IMR-90 (cell line): ENCODE data around the gene SLC16A2. TPM values are rescaled to one million over a fixed set of nuclear protein-coding genes. Genes with fewer than 3 reads are reported as not detected.

Experiments used
- ATAC-seq: fragments of 200-7000 bp; cut with Tn5 transposase; 2 replicates; pipeline ENCODE4 v1.9.1; 2020; ENCODE audit warnings: low read depth, mild to moderate bottlenecking, moderate library complexity
- BruUV-seq: library from RNA; stranded (reverse); fragments of 400-500 nt; replicated peaks from 2 replicates; lab custom pipeline; 2021; lab: Mats Ljungman, UMichigan
- CTCF ChIA-PET: fragments of 300-600 bp; formaldehyde crosslinking; extraction: SDS; loops from one replicate; lab custom pipeline; 2021; ENCODE audit warnings: antibody characterized with exemption; lab: Yijun Ruan, JAX
- POLR2A ChIA-PET: fragments of 300-600 bp; sonication (Branson Sonifier 250); formaldehyde crosslinking; loops from one replicate; lab custom pipeline; 2022; ENCODE audit warnings: antibody characterized with exemption; ENCODE audit not compliant: unreplicated experiment; lab: Charles Lee
- DNase-seq: peaks from one replicate; pipeline ENCODE4 v3.0.0; 2013
- H2AFZ ChIP-seq: replicated peaks from 2 replicates; pipeline ENCODE3; 2013; ENCODE audit warnings: low read length, mild to moderate bottlenecking; ENCODE audit not compliant: poor library complexity
- H2AK5ac ChIP-seq: 2 replicates; pipeline ENCODE4 v1.6.1; 2013; ENCODE audit warnings: low read depth, low read length, inconsistent platforms
- H2AK9ac ChIP-seq: replicated peaks from 2 replicates; pipeline ENCODE3; 2013; ENCODE audit warnings: mild to moderate bottlenecking, low read depth, low read length, moderate library complexity; ENCODE audit not compliant: poor library complexity
- H2BK120ac ChIP-seq: 2 replicates; pipeline ENCODE4 v1.6.1; 2013; ENCODE audit warnings: low read depth, low read length, inconsistent platforms
- H2BK15ac ChIP-seq: 3 replicates; pipeline ENCODE4 v1.6.1; 2013; ENCODE audit warnings: low read depth, low read length, inconsistent platforms
- H2BK20ac ChIP-seq: 2 replicates; pipeline ENCODE4 v1.6.1; 2013; ENCODE audit warnings: low read depth, mild to moderate bottlenecking, inconsistent platforms, low read length, moderate library complexity
- H2BK5ac ChIP-seq: 2 replicates; pipeline ENCODE4 v1.6.1; 2013; ENCODE audit warnings: mild to moderate bottlenecking, low read depth, low read length, inconsistent platforms; ENCODE audit not compliant: poor library complexity, severe bottlenecking
- H3K14ac ChIP-seq: replicated peaks from 2 replicates; pipeline ENCODE4 v1.6.1; 2013; ENCODE audit warnings: low read depth, low read length, inconsistent platforms
- H3K18ac ChIP-seq: 2 replicates; pipeline ENCODE4 v1.6.1; 2013; ENCODE audit warnings: low read depth, low read length, control low read depth
- H3K23ac ChIP-seq: 2 replicates; pipeline ENCODE4 v1.6.1; 2013; ENCODE audit warnings: low read depth, low read length, inconsistent platforms
- H3K27ac ChIP-seq: 2 replicates; pipeline ENCODE4 v1.5.1; 2013; ENCODE audit warnings: mild to moderate bottlenecking, control low read depth, low read length; ENCODE audit not compliant: insufficient read depth
- H3K27me3 ChIP-seq: 2 replicates; pipeline ENCODE4 v1.6.1; 2013; ENCODE audit warnings: low read length; ENCODE audit not compliant: control insufficient read depth, insufficient read depth
- H3K36me3 ChIP-seq: 2 replicates; pipeline ENCODE4 v1.6.1; 2013; ENCODE audit warnings: low read length, mixed read lengths; ENCODE audit not compliant: control insufficient read depth, insufficient read depth
- H3K4ac ChIP-seq: 2 replicates; pipeline ENCODE4 v1.6.1; 2013; ENCODE audit warnings: low read depth, low read length, inconsistent platforms
- H3K4me1 ChIP-seq: 2 replicates; pipeline ENCODE4 v1.6.1; 2013; ENCODE audit warnings: low read length, mixed read lengths; ENCODE audit not compliant: control insufficient read depth, insufficient read depth
- H3K4me2 ChIP-seq: 2 replicates; pipeline ENCODE4 v1.6.1; 2013; ENCODE audit warnings: low read depth, mild to moderate bottlenecking, control low read depth, low read length, moderate library complexity
- H3K4me3 ChIP-seq: 2 replicates; pipeline ENCODE4 v1.5.1; 2013; ENCODE audit warnings: low read depth, mild to moderate bottlenecking, control low read depth, low read length, moderate library complexity; ENCODE audit not compliant: insufficient read depth
- H3K56ac ChIP-seq: 2 replicates; pipeline ENCODE4 v1.6.1; 2013; ENCODE audit warnings: low read length, inconsistent platforms; ENCODE audit not compliant: insufficient read depth; ENCODE audit errors: extremely low read depth
- H3K79me1 ChIP-seq, 2 experiments: 2 replicates each; pipeline ENCODE4 v1.6.1; 2013; ENCODE audit warnings: low read length in 2 of 2, inconsistent platforms in 1 of 2, low read depth in 1 of 2
- H3K9ac ChIP-seq: 2 replicates; pipeline ENCODE4 v1.6.1; 2013; ENCODE audit warnings: low read depth, low read length, control low read depth
- H3K9me1 ChIP-seq: 2 replicates; pipeline ENCODE4 v1.6.1; 2013; ENCODE audit warnings: low read length, inconsistent platforms; ENCODE audit not compliant: insufficient read depth
- H3K9me3 ChIP-seq: 2 replicates; pipeline ENCODE4 v1.6.1; 2013; ENCODE audit warnings: low read length; ENCODE audit not compliant: control insufficient read depth, insufficient read depth
- H4K20me1 ChIP-seq: 2 replicates; pipeline ENCODE4 v1.6.1; 2013; ENCODE audit warnings: low read length, inconsistent platforms; ENCODE audit not compliant: insufficient read depth
- H4K5ac ChIP-seq: 2 replicates; pipeline ENCODE4 v1.6.1; 2013; ENCODE audit warnings: mild to moderate bottlenecking, low read depth, low read length, control low read depth
- H4K8ac ChIP-seq, 2 experiments: 2 replicates each; pipeline ENCODE4 v1.6.1; 2013; ENCODE audit warnings: low read depth in 2 of 2, low read length in 2 of 2, control low read depth in 1 of 2, inconsistent platforms in 1 of 2
- H4K91ac ChIP-seq: 2 replicates; pipeline ENCODE4 v1.6.1; 2013; ENCODE audit warnings: low read depth, low read length, inconsistent platforms; ENCODE audit not compliant: insufficient read depth
- BHLHE40 ChIP-seq: fragments of 150-350 bp; IDR thresholded peaks from 2 replicates; pipeline ENCODE4 v1.6.1; 2016; ENCODE audit warnings: mild to moderate bottlenecking, low read depth, low read length
- CEBPB ChIP-seq: IDR thresholded peaks from 2 replicates; pipeline ENCODE4 v1.6.1; 2012; ENCODE audit warnings: low read depth, low read length, improper control_type of control experiment
- CHD1 ChIP-seq: IDR thresholded peaks from 2 replicates; pipeline ENCODE4 v1.6.1; 2012; ENCODE audit warnings: low read depth, low read length, improper control_type of control experiment
- CTCF ChIP-seq: conservative IDR thresholded peaks from 2 replicates; pipeline ENCODE4 v1.5.1; 2012; ENCODE audit warnings: mild to moderate bottlenecking, low read depth, low read length, improper control_type of control experiment
- ELK1 ChIP-seq: fragments of 150-350 bp; IDR thresholded peaks from 2 replicates; pipeline ENCODE4 v1.6.1; 2016; ENCODE audit warnings: low read depth, mild to moderate bottlenecking, low read length, moderate library complexity, borderline replicate concordance
- FOS ChIP-seq: fragments of 150-350 bp; IDR thresholded peaks from 2 replicates; pipeline ENCODE4 v1.6.1; 2016; ENCODE audit warnings: low read depth, low read length
- MAFK ChIP-seq: IDR thresholded peaks from 2 replicates; pipeline ENCODE4 v1.6.1; 2012; ENCODE audit warnings: low read depth, low read length, improper control_type of control experiment
- MAZ ChIP-seq: IDR thresholded peaks from 2 replicates; pipeline ENCODE4 v1.6.1; 2012; ENCODE audit warnings: low read depth, mild to moderate bottlenecking, low read length, improper control_type of control experiment, moderate library complexity, borderline replicate concordance
- MXI1 ChIP-seq: IDR thresholded peaks from 2 replicates; pipeline ENCODE4 v1.6.1; 2012; ENCODE audit warnings: low read depth, mild to moderate bottlenecking, low read length, moderate library complexity, borderline replicate concordance
- NFE2L2 ChIP-seq: fragments of 150-350 bp; IDR thresholded peaks from 2 replicates; pipeline ENCODE4 v1.6.1; 2016; ENCODE audit warnings: low read depth, mild to moderate bottlenecking, low read length
- POLR2A ChIP-seq: IDR thresholded peaks from 2 replicates; pipeline ENCODE4 v1.6.1; 2012; ENCODE audit warnings: mild to moderate bottlenecking, low read depth, low read length
- RAD21 ChIP-seq: IDR thresholded peaks from 2 replicates; pipeline ENCODE4 v1.6.1; 2012; ENCODE audit warnings: low read length, improper control_type of control experiment
- RCOR1 ChIP-seq: IDR thresholded peaks from 2 replicates; pipeline ENCODE4 v1.6.1; 2012; ENCODE audit warnings: mild to moderate bottlenecking, low read length, improper control_type of control experiment; ENCODE audit not compliant: insufficient replicate concordance
- RFX5 ChIP-seq: IDR thresholded peaks from 2 replicates; pipeline ENCODE4 v1.8.0; 2012; ENCODE audit warnings: low read depth, mild to moderate bottlenecking, low read length, moderate library complexity
- SMC3 ChIP-seq: fragments of 150-350 bp; IDR thresholded peaks from 2 replicates; pipeline ENCODE4 v1.6.1; 2016; ENCODE audit warnings: low read depth, mild to moderate bottlenecking, antibody characterized with exemption, low read length, moderate library complexity
- USF2 ChIP-seq: fragments of 150-350 bp; IDR thresholded peaks from 2 replicates; pipeline ENCODE4 v1.6.1; 2017; ENCODE audit warnings: mild to moderate bottlenecking, antibody characterized with exemption, low read length, low read depth
- WGBS, 2 experiments: methylation state at CpG; one replicate each; pipeline versions ENCODE4 v1.1.5 to v1.1.7; 2013; ENCODE audit warnings: missing lambda C conversion rate in 2 of 2; ENCODE audit not compliant: insufficient read length in 1 of 2; ENCODE audit errors: extremely low coverage in 2 of 2; 5-methylcytosine and 5-hydroxymethylcytosine counted together
- dilution Hi-C: fragments of 300-500 bp; cut with HindIII; formaldehyde crosslinking; loops from one replicate; pipeline ENCODE4 v1.14.3; 2018; ENCODE audit warnings: low sequenced_read_pairs; ENCODE audit not compliant: unreplicated experiment
- in situ Hi-C: fragments of 300-500 bp; cut with MboI; formaldehyde crosslinking; loops from 3 replicates; pipeline ENCODE4 v1.14.3; 2019; ENCODE audit warnings: low sequenced_read_pairs, inconsistent platforms, mixed read lengths
- intact Hi-C: fragments of 100-400 bp; cut with micrococcal nuclease; formaldehyde crosslinking; loops from 2 replicates; pipeline ENCODE4 v1.10.0; 2022
- polyA plus RNA-seq, 3 experiments: library from polyadenylated mRNA; depleted of rRNA; stranded (reverse); fragments of >200 nt; gene quantifications; 2 replicates each; pipeline ENCODE4 v1.2.3, GENCODE V29; 2012; ENCODE audit warnings: low replicate concordance in 1 of 3
- total RNA-seq: library from RNA; depleted of rRNA; stranded (reverse); fragments of >200 nt; gene quantifications from 2 replicates; pipeline ENCODE4 v1.2.3, GENCODE V29; 2012

Gene SLC16A2
- total and polyA plus RNA-seq, 2 of the 4 experiments (the other 2 are of a cell fraction), result 6.1 to 23.8 TPM

GRCh38 chrX:74527350-74527749 is 106.1 kb downstream of the SLC16A2 start:
- H3K27ac ChIP-seq, result no peak overlapping the region
- H2BK15ac ChIP-seq, result no peak overlapping the region

More at GRCh38 chrX:74527350-74527749, 106.1 kb downstream of the SLC16A2 start:
- Histone ChIP-seq H3K9me1 (peaks cover 5% of the 10 kb centered on the region; the same call in 1 of the 2 replicates), H4K20me1 (no peaks in the 10 kb centered on the region), H2BK120ac (no peak overlapping the region), H3K4me1 (peaks cover 7% of the 10 kb centered on the region), H4K91ac (no peak overlapping the region), H3K9ac (no peak overlapping the region), H3K14ac (no peak overlapping the region), H3K79me1 (no peaks in the 10 kb centered on the region), H2BK5ac (no peak overlapping the region), H2AFZ (no peak overlapping the region), H3K4me2 (no peak overlapping the region), H3K27me3 (peaks cover 2% of the 10 kb centered on the region; the same call in 1 of the 2 replicates), H2AK9ac (no peak overlapping the region), H3K56ac (no peak overlapping the region), H3K36me3 (peaks cover 3% of the 10 kb centered on the region; the same call in 1 of the 2 replicates), H3K23ac (no peak overlapping the region), H3K4me3 (no peak overlapping the region), H3K4ac (no peak overlapping the region), H3K9me3 (no peaks in the 10 kb centered on the region), H4K8ac (no peak overlapping the region), H3K18ac (no peak overlapping the region), H4K5ac (no peak overlapping the region), H2BK20ac (no peak overlapping the region), H2AK5ac (no peak overlapping the region)
- ChIA-PET CTCF (no interaction called here), POLR2A (no interaction called here)
- dilution Hi-C loops (no loop called here), in situ Hi-C loops (no loop called here), intact Hi-C loops (no loop called here)
- DNase-seq, result no peak
- no peak for ATAC-seq
- BruUV-seq, result no TSS peak
- TF ChIP-seq CTCF, result no peak
- TF ChIP-seq USF2, result no peak
- no peak for TF ChIP-seq MAZ
- TF ChIP-seq NFE2L2, result no peak
- TF ChIP-seq SMC3, result no peak
- TF ChIP-seq ELK1, result no peak
- no peak for TF ChIP-seq FOS
- TF ChIP-seq RFX5, result no peak
- TF ChIP-seq MXI1, result no peak
- no peak for TF ChIP-seq CHD1
- no peak for TF ChIP-seq RAD21
- TF ChIP-seq MAFK, result no peak
- TF ChIP-seq BHLHE40, result no peak
- no peak for TF ChIP-seq POLR2A
- TF ChIP-seq RCOR1, result no peak
- TF ChIP-seq CEBPB, result no peak
- WGBS, 2 experiments, result 20% methylated on average over 1 of the region's 4 CpGs; no CpG with 5 or more reads in 1 of the 2 experiments
